ENCODE measurements around the gene CDC42SE2.

The CDC42SE2 gene

GRCh38 chr5:131289738-131290137, 25.9 kb downstream of the CDC42SE2 start:
- Histone ChIP-seq H3K79me2 (peaks cover 31% of the 10 kb centered on the region), H3K9me3 (ENCODE audit: control insufficient read depth, low read length) (no peaks in the 10 kb centered on the region), H2AFZ (no peak overlapping the region), H3K4me1 (no peaks in the 10 kb centered on the region), H3K9ac (no peak overlapping the region), H3K4me3 (ENCODE audit: low read depth, low read length) (no peak overlapping the region), H3K4me2 (ENCODE audit: low read length) (no peak overlapping the region), H3K27me3 (ENCODE audit: control insufficient read depth, insufficient read depth, low read length) (no peaks in the 10 kb centered on the region), H3K27ac (no peak overlapping the region), H3K36me3 (ENCODE audit: control insufficient read depth, insufficient read depth, low read length) (no peaks in the 10 kb centered on the region)
- no peak for TF ChIP-seq CTCF (IDR thresholded peaks at IDR 0.05)

- H3K79me2 ChIP-seq: peaks cover 22% of the 10 kb centered on the region
- H3K4me2 ChIP-seq (ENCODE audit: low read length): no peak overlapping the region
- H3K9me3 ChIP-seq (ENCODE audit: control insufficient read depth, low read length): no peaks in the 10 kb centered on the region
- no peak for TF ChIP-seq CTCF (IDR thresholded peaks at IDR 0.05)
- H3K27ac ChIP-seq: no peak overlapping the region
- no peaks in the 10 kb centered on the region for H3K4me1 ChIP-seq
- H3K27me3 ChIP-seq (ENCODE audit: control insufficient read depth, insufficient read depth, low read length): no peaks in the 10 kb centered on the region
- no peak overlapping the region for H2AFZ ChIP-seq
- H3K36me3 ChIP-seq (ENCODE audit: control insufficient read depth, insufficient read depth, low read length): no peaks in the 10 kb centered on the region
- no peak overlapping the region for H3K4me3 ChIP-seq (ENCODE audit: low read depth, low read length)
- H3K9ac ChIP-seq: no peak overlapping the region
These were observed 32.4 kb downstream of the CDC42SE2 start for GRCh38 chr5:131296213-131296672.

GRCh38 chr5:131297886-131298285, 34.0 kb downstream of the CDC42SE2 start:
- Histone ChIP-seq H3K36me3 (ENCODE audit: control insufficient read depth, insufficient read depth, low read length) (no peaks in the 10 kb centered on the region), H2AFZ (no peak overlapping the region), H3K9ac (no peak overlapping the region), H3K27ac (no peak overlapping the region), H3K79me2 (peaks cover 17% of the 10 kb centered on the region), H3K4me2 (ENCODE audit: low read length) (no peak overlapping the region), H3K4me3 (ENCODE audit: low read depth, low read length) (no peak overlapping the region), H3K4me1 (no peaks in the 10 kb centered on the region), H3K9me3 (ENCODE audit: control insufficient read depth, low read length) (no peaks in the 10 kb centered on the region), H3K27me3 (ENCODE audit: control insufficient read depth, insufficient read depth, low read length) (no peaks in the 10 kb centered on the region)
- TF ChIP-seq CTCF (IDR thresholded peaks at IDR 0.05): no peak

GRCh38 chr5:131299465-131299864, 35.6 kb downstream of the CDC42SE2 start:
- H3K4me2 ChIP-seq (ENCODE audit: low read length): no peak overlapping the region
- no peak for TF ChIP-seq CTCF (IDR thresholded peaks at IDR 0.05)
- no peaks in the 10 kb centered on the region for H3K36me3 ChIP-seq (ENCODE audit: control insufficient read depth, insufficient read depth, low read length)
- H3K4me1 ChIP-seq: no peaks in the 10 kb centered on the region
- no peak overlapping the region for H3K4me3 ChIP-seq (ENCODE audit: low read depth, low read length)
- H3K9me3 ChIP-seq (ENCODE audit: control insufficient read depth, low read length): no peaks in the 10 kb centered on the region
- H2AFZ ChIP-seq: no peak overlapping the region
- H3K27me3 ChIP-seq (ENCODE audit: control insufficient read depth, insufficient read depth, low read length): no peaks in the 10 kb centered on the region
- no peak overlapping the region for H3K9ac ChIP-seq
- H3K79me2 ChIP-seq: peaks cover 6% of the 10 kb centered on the region
- H3K27ac ChIP-seq: no peak overlapping the region

- Histone ChIP-seq H3K27me3 (ENCODE audit: control insufficient read depth, insufficient read depth, low read length) (no peaks in the 10 kb centered on the region), H3K79me2 (peaks cover 19% of the 10 kb centered on the region), H3K4me2 (ENCODE audit: low read length) (no peak overlapping the region), H3K9ac (no peak overlapping the region), H3K27ac (no peak overlapping the region), H2AFZ (no peak overlapping the region), H3K9me3 (ENCODE audit: control insufficient read depth, low read length) (no peaks in the 10 kb centered on the region), H3K36me3 (ENCODE audit: control insufficient read depth, insufficient read depth, low read length) (no peaks in the 10 kb centered on the region), H3K4me1 (no peaks in the 10 kb centered on the region), H3K4me3 (ENCODE audit: low read depth, low read length) (no peak overlapping the region)
- TF ChIP-seq CTCF (IDR thresholded peaks at IDR 0.05): no peak
These were observed 38.7 kb downstream of the CDC42SE2 start for GRCh38 chr5:131302506-131302905.
